Renal cortex interstitium (tissue), 15 donors: ENCODE measurements around the gene NKIRAS1. TPM values are rescaled to one million over a fixed set of nuclear protein-coding genes. Genes with fewer than 3 reads are reported as not detected.

Experiments
- DNase-seq, 11 donors: peaks; one replicate each; pipeline ENCODE4 v3.0.0-alpha.2; 2013; ENCODE audit warnings: low read depth in 9 of 11, low spot score in 4 of 11; ENCODE audit errors: extremely low read depth in 1 of 11
- long read RNA-seq, 16 experiments: transcript quantifications; one replicate each; lab custom pipeline, GENCODE V29; 2026
- polyA plus RNA-seq, 3 donors: library from polyadenylated mRNA; unstranded; fragments of 120-200 nt; gene quantifications; one replicate each; pipeline ENCODE4 v1.2.1, GENCODE V29; 2013; ENCODE audit not compliant: insufficient read length in 3 of 3

The NKIRAS1 gene
- 10 to 100 TPM; 14.7 to 21.9 (median 18.9) TPM for polyA plus RNA-seq
- long read RNA-seq, donor 1, partial matches to known transcripts = 2,445 of 3,319 reads
- long read RNA-seq, donor 1, other reads (novel, unspliced or antisense) = 871 of 3,319 reads
- long read RNA-seq, donor 2, partial matches to known transcripts = 0 of 3 reads
- long read RNA-seq, donor 2, other reads (novel, unspliced or antisense) = 0 of 3 reads
- long read RNA-seq, donor 3, partial matches to known transcripts = 824 of 2,777 reads
- long read RNA-seq, donor 3, other reads (novel, unspliced or antisense) = 1,947 of 2,777 reads
- long read RNA-seq, donor 4, partial matches to known transcripts = 2,107 of 2,438 reads
- long read RNA-seq, donor 4, other reads (novel, unspliced or antisense) = 328 of 2,438 reads
- long read RNA-seq, donor 5 = 0 reads
- long read RNA-seq, donor 6, partial matches to known transcripts = 0 of 4 reads
- long read RNA-seq, donor 6, other reads (novel, unspliced or antisense) = 0 of 4 reads
- long read RNA-seq, donor 7, partial matches to known transcripts = 809 of 2,564 reads
- long read RNA-seq, donor 7, other reads (novel, unspliced or antisense) = 1,751 of 2,564 reads
- long read RNA-seq, donor 8, transcript NKIRAS1-206 (5 exons, 2,014 nt) = major isoform, 5 of 13 reads
- long read RNA-seq, donor 8, partial matches to known transcripts = 5 of 13 reads
- long read RNA-seq, donor 8, other reads (novel, unspliced or antisense) = 0 of 13 reads
- long read RNA-seq, donor 9, transcript NKIRAS1-206 (5 exons, 2,014 nt) = major isoform, 5 of 2,135 reads
- long read RNA-seq, donor 9, partial matches to known transcripts = 1,839 of 2,135 reads
- long read RNA-seq, donor 9, other reads (novel, unspliced or antisense) = 289 of 2,135 reads
- long read RNA-seq, donor 10, transcript NKIRAS1-206 (5 exons, 2,014 nt) = major isoform, 6 of 25 reads
- long read RNA-seq, donor 10, partial matches to known transcripts = 12 of 25 reads
- long read RNA-seq, donor 10, other reads (novel, unspliced or antisense) = 6 of 25 reads
- long read RNA-seq, donor 11, partial matches to known transcripts = 0 of 4 reads
- long read RNA-seq, donor 11, other reads (novel, unspliced or antisense) = 0 of 4 reads
- long read RNA-seq, donor 12, partial matches to known transcripts = 583 of 1,624 reads
- long read RNA-seq, donor 12, other reads (novel, unspliced or antisense) = 1,041 of 1,624 reads
- long read RNA-seq, donor 13, transcript NKIRAS1-206 (5 exons, 2,014 nt) = major isoform, 9 of 3,576 reads
- long read RNA-seq, donor 13, partial matches to known transcripts = 1,061 of 3,576 reads
- long read RNA-seq, donor 13, other reads (novel, unspliced or antisense) = 2,503 of 3,576 reads
- long read RNA-seq, donor 14, partial matches to known transcripts = 0 of 1 reads
- long read RNA-seq, donor 14, other reads (novel, unspliced or antisense) = 0 of 1 reads
- long read RNA-seq, donor 15, partial matches to known transcripts = 5 of 8 reads
- long read RNA-seq, donor 15, other reads (novel, unspliced or antisense) = 0 of 8 reads
- long read RNA-seq, donor 16, transcript NKIRAS1-206 (5 exons, 2,014 nt) = major isoform, 9 of 6,219 reads
- long read RNA-seq, donor 16, partial matches to known transcripts = 5,290 of 6,219 reads
- long read RNA-seq, donor 16, other reads (novel, unspliced or antisense) = 919 of 6,219 reads

- peak; percentile 90 to 98 (median 96) for DNase-seq
These were observed at the start of gene NKIRAS1, which contains the start of gene RPL15 for GRCh38 chr3:23916886-23917678. TSS of gene NKIRAS1 (minus strand) at chr3:23916990. CDS start at chr3:23910904, 6,086 bp downstream. TSS of gene RPL15 (plus strand) at chr3:23917132. CDS start at chr3:23917860, 728 bp downstream.

- DNase-seq = peak in 1 of 11 donors; percentile 33
These were observed 49.5 kb upstream of the NKIRAS1 start for GRCh38 chr3:23966328-23966727.

GRCh38 chr3:23964537-23965235, 47.9 kb upstream of the NKIRAS1 start:
- no peak for DNase-seq

GRCh38 chr3:23961913-23962312, 45.1 kb upstream of the NKIRAS1 start:
- DNase-seq = no peak

- DNase-seq = no peak
These were observed 44.3 kb upstream of the NKIRAS1 start for GRCh38 chr3:23961066-23961465.

GRCh38 chr3:23960649-23961048, 43.9 kb upstream of the NKIRAS1 start:
- DNase-seq = no peak

GRCh38 chr3:23959135-23959900, 42.5 kb upstream of the NKIRAS1 start:
- DNase-seq = no peak

GRCh38 chr3:23956701-23957100, 39.9 kb upstream of the NKIRAS1 start:
- no peak for DNase-seq

- DNase-seq = no peak
These were observed 37.4 kb upstream of the NKIRAS1 start for GRCh38 chr3:23954144-23954543.

- DNase-seq = no peak
These were observed 36.7 kb upstream of the NKIRAS1 start for GRCh38 chr3:23953523-23953922.

GRCh38 chr3:23952646-23953045, 35.9 kb upstream of the NKIRAS1 start:
- no peak for DNase-seq

- DNase-seq = no peak
These were observed 33.5 kb upstream of the NKIRAS1 start for GRCh38 chr3:23950293-23950692.

- DNase-seq = no peak
These were observed 33.0 kb upstream of the NKIRAS1 start for GRCh38 chr3:23949784-23950183.

GRCh38 chr3:23948761-23949160, 32.0 kb upstream of the NKIRAS1 start:
- DNase-seq = no peak

- peak; percentile 84 to 97 (median 93) for DNase-seq
These were observed 29.3 kb upstream of the NKIRAS1 start for GRCh38 chr3:23945913-23946687.

- DNase-seq = no peak
These were observed 28.8 kb upstream of the NKIRAS1 start for GRCh38 chr3:23945663-23945912.
